Stimulated activated CD4-positive, alpha-beta T cell treated with anti-CD3 and anti-CD28 coated beads, Interleukin-12 subunit alpha, Interleukin-12 subunit beta, amount 100 ng/mL, for 48 hours (primary cell): Measurements from ENCODE around the gene RBM4.
"Not testable (repeated sequence)": the region's sequence is repeated elsewhere in the genome, so short reads cannot be mapped to it uniquely, and the experiment has no call there.

Experiments
- DNase-seq, 3 donors: peaks; one replicate each; pipeline ENCODE4 v3.0.0-alpha.2; 2020; ENCODE audit warnings: low read depth in 2 of 3, low spot score in 1 of 3

RBM4 gene

GRCh38 chr11:66616379-66617154, 21.9 kb upstream of the RBM4 start, which contains the start of gene RBM14:
RBM14 (plus strand) TSS chr11:66616630; CDS start chr11:66616721, 91 bp downstream.
- peak; percentile 96 to 98 (median 97) for DNase-seq

GRCh38 chr11:66617155-66617834, 21.2 kb upstream of the RBM4 start:
- no peak for DNase-seq

GRCh38 chr11:66619080-66619554, 19.4 kb upstream of the RBM4 start:
- no peak for DNase-seq

- DNase-seq, result no peak
These were observed 14.1 kb upstream of the RBM4 start for GRCh38 chr11:66624450-66624849.

- no peak for DNase-seq
These were observed 13.3 kb upstream of the RBM4 start for GRCh38 chr11:66625041-66625751.

GRCh38 chr11:66625752-66626149, 12.8 kb upstream of the RBM4 start:
- no peak for DNase-seq

GRCh38 chr11:66626382-66626781, 12.1 kb upstream of the RBM4 start:
- DNase-seq, result no peak

GRCh38 chr11:66626926-66627325, 11.6 kb upstream of the RBM4 start:
- DNase-seq, result no peak

GRCh38 chr11:66628061-66628603, 10.4 kb upstream of the RBM4 start:
- no peak for DNase-seq

- DNase-seq, result no peak
These were observed 9.1 kb upstream of the RBM4 start for GRCh38 chr11:66629356-66629755.

GRCh38 chr11:66631883-66632282, 6.6 kb upstream of the RBM4 start:
- DNase-seq, result no peak

GRCh38 chr11:66632952-66633351, 5.6 kb upstream of the RBM4 start:
- DNase-seq, result no peak

- DNase-seq, result no peak
These were observed 2.1 kb upstream of the RBM4 start for GRCh38 chr11:66636411-66636810.

GRCh38 chr11:66637557-66638176, 836 bp upstream of the RBM4 start:
- no peak for DNase-seq

GRCh38 chr11:66639066-66639813, 737 bp downstream of the RBM4 start:
- DNase-seq, result no peak

GRCh38 chr11:66639814-66640340, 1.4 kb downstream of the RBM4 start:
- not testable (repeated sequence) for DNase-seq

GRCh38 chr11:66641834-66642233, 3.3 kb downstream of the RBM4 start:
- no peak for DNase-seq

- no peak for DNase-seq
These were observed 5.4 kb downstream of the RBM4 start for GRCh38 chr11:66643745-66644437.

GRCh38 chr11:66646828-66647227, 8.3 kb downstream of the RBM4 start:
- no peak for DNase-seq
